A549 treated with CORT108297 at 1 μM for 4 hours (cell line): Measurements from ENCODE around the gene SPRING1. TPM values are rescaled to one million over a fixed set of nuclear protein-coding genes. Genes with fewer than 3 reads are reported as not detected.

Experiments used
- total RNA-seq: library from RNA; stranded (reverse); fragments of 200-300 nt; extraction: Qiagen RNA extraction; gene quantifications from 5 replicates; pipeline ENCODE4 v1.2.3, GENCODE V29; 2022

SPRING1 gene, protein sequence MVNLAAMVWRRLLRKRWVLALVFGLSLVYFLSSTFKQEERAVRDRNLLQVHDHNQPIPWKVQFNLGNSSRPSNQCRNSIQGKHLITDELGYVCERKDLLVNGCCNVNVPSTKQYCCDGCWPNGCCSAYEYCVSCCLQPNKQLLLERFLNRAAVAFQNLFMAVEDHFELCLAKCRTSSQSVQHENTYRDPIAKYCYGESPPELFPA
- total RNA-seq: 14.8 to 27.4 TPM (median 24.8 TPM) in 5 replicates

DNA sequence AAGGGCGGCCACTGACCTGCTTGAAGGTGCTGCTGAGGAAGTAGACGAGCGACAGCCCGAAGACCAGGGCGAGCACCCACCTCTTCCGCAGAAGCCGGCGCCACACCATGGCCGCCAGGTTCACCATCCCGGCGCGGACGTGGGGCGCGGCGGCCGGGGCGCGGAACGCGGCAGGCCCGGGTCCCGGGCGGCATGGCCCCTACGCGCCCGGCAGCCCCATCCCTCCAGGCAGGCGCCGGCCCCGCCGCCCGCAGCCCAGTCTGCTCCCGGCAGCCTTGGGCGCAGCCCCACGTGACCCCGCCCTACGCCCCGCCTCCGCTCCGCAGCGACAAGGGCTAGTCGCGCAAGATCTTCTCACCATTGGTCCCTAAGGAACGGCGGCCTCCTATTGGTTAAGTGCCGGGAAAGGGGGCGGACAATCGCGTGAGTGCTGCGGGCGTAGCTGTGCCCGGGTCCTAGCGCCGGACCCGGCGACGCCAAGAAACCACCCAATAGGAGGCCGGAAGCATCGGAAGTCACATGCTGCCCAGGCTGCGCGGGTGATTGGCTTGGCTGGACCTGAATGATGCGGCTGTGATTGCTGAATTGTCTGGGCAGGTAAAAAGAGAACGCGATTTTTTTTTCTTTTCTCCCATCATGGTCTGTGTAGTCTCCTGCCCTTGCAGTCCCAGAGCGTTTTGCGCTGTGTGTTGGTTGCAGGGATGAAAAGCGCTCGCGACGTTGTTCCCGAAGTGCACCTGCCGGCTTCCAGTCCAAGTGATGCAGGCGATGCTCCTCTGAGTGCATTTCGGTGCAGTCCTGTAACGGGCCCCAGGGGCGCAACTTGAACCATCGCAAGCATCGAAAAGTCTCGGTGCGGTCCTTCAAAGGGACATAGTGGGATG lies at the start of gene SPRING1, which contains the start of gene RNFT2:
Gene SPRING1 (minus strand): TSS at position 296 of the 884 bp plus-strand sequence. CDS start 169 bp downstream, at position 127.
Gene RNFT2 (plus strand): TSS at position 542 of the 884 bp plus-strand sequence. CDS start 2,183 bp downstream, outside the sequence.

Other genes starting within 250 kb of the SPRING1 start
- 1.1 to 1.7 TPM (median 1.4 TPM) in 5 replicates for gene MAP1LC3B2, start 178.7 kb downstream of the SPRING1 start, total RNA-seq
- gene RNFT2, start 246 bp upstream of the SPRING1 start, total RNA-seq: 1.5 to 3.4 TPM (median 2.2 TPM) in 5 replicates
- 0.55 to 0.76 TPM (median 0.72 TPM) in 5 replicates for gene HRK, start 143.4 kb upstream of the SPRING1 start, total RNA-seq
- 4.5 to 6.9 TPM (median 5.7 TPM) in 5 replicates for gene FBXW8, start 172.9 kb upstream of the SPRING1 start, total RNA-seq